Measurements from ENCODE around the gene TRIM66. TPM values are rescaled to one million over a fixed set of nuclear protein-coding genes. Genes with fewer than 3 reads are reported as not detected.

Gene TRIM66
- total RNA-seq, 4 donors from 2014 or later, result 2.2 to 5.4 (median 3.1) TPM

DNA sequence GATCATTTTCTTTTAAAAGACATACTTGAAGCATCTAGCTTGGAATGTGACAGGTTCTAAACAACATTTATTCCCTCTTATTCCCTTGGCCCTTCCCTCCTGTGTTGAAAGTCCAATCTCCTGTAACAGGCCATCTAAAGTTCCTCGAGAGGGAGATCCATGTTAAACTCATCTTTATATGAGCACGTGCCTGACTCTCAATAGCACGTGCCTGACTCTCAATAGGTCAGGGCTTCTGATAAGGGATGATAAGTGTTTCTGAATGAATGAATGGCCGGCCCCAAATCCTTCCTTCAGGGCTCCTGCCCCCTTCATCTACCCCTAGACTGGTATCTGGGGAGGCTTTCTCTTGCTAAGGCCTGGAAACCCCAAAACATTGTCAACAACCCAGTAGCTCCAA, 27.3 kb upstream of the TRIM66 start:
- intact Hi-C loops (cut with DNase I), result loop anchor here (5.0 kb wide), 2 partner anchors 63 to 98 kb away; no protein-coding TSS in a partner anchor
- H3K36me3 ChIP-seq, result peaks cover 5 to 65% (median 52%) of the 10 kb centered on the region in 4 donors
- no peaks in the 10 kb centered on the region for H3K9me3 ChIP-seq
- peak overlapping the region; percentile 90 to 97 (median 93) for H3K27ac ChIP-seq (replicated peaks in 1 of 4)
- DNase-seq (ENCODE audit: extremely low spot score), result no peak
- TF ChIP-seq POLR2A (IDR thresholded peaks at IDR 0.05; ENCODE audit: low read depth) (no peak), POLR2AphosphoS5 (IDR thresholded peaks at IDR 0.05) (no peak), EP300 (IDR thresholded peaks at IDR 0.05) (no peak)
- TF ChIP-seq, protein P1, sequence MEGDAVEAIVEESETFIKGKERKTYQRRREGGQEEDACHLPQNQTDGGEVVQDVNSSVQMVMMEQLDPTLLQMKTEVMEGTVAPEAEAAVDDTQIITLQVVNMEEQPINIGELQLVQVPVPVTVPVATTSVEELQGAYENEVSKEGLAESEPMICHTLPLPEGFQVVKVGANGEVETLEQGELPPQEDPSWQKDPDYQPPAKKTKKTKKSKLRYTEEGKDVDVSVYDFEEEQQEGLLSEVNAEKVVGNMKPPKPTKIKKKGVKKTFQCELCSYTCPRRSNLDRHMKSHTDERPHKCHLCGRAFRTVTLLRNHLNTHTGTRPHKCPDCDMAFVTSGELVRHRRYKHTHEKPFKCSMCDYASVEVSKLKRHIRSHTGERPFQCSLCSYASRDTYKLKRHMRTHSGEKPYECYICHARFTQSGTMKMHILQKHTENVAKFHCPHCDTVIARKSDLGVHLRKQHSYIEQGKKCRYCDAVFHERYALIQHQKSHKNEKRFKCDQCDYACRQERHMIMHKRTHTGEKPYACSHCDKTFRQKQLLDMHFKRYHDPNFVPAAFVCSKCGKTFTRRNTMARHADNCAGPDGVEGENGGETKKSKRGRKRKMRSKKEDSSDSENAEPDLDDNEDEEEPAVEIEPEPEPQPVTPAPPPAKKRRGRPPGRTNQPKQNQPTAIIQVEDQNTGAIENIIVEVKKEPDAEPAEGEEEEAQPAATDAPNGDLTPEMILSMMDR (IDR thresholded peaks at IDR 0.05), result no peak
- 75% methylated on average over 4 of the region's 4 CpGs for WGBS
- H3K4me3 ChIP-seq, result no peak overlapping the region
- peaks cover 52 to 97% (median 92%) of the 10 kb centered on the region in 4 donors for H3K4me1 ChIP-seq
- H3K27me3 ChIP-seq, result no peaks in the 10 kb centered on the region

DNA sequence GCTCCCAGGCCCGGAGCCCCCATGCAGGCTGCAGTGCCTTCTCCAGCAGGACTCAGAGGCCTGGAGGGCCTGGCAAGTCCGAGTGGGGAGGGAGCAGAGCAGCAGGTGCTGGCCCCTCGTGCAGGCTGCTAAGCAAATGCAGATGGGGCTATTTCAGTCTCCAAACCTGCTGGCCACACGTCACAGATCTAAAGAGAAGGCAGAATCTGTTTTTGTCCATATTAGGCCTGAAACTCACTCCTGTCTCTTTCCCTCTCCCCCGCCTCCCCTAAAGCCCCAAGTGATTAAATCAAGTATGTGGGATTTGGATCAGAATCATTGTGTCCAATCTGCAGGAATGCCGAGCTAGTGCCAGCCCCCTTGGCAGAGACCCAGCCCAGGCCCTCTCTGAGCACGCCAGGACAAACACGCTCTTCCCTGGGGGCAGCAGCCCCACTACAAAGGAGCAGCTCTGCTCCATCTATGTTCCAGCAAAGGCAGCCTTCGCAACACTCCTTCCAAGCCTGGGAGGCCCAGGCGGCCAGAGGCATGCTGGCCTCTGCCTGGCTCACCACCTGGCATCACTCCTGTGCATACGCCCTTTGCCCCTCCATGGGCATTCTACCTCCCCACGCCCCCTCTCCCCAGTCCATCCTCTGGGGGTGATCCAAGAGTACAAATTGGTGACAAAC, 26.7 kb upstream of the TRIM66 start:
- Histone ChIP-seq H3K27me3 (no peaks in the 10 kb centered on the region), H3K36me3 (peaks cover 1 to 65% (median 50%) of the 10 kb centered on the region in 4 donors), H3K4me1 (peaks cover 46 to 97% (median 92%) of the 10 kb centered on the region in 4 donors), H3K27ac (replicated peaks in 1 of 4) (peak overlapping the region; percentile 90 to 97 (median 93)), H3K9me3 (no peaks in the 10 kb centered on the region), H3K4me3 (peak overlapping the region in 3 of 4 donors; percentile 5 to 35 (median 30))
- DNase-seq (ENCODE audit: extremely low spot score), result peak; percentile 97
- 17% methylated on average over 12 of the region's 12 CpGs for WGBS
- TF ChIP-seq POLR2A (IDR thresholded peaks at IDR 0.05; ENCODE audit: low read depth), result no peak
- TF ChIP-seq, protein P1 (IDR thresholded peaks at IDR 0.05), result no peak
- peak; percentile 76 for TF ChIP-seq EP300 (IDR thresholded peaks at IDR 0.05)
- TF ChIP-seq POLR2AphosphoS5 (IDR thresholded peaks at IDR 0.05), result peak; percentile 92 to 99
- intact Hi-C loops (cut with DNase I), result loop anchor here (5.0 kb wide), 2 partner anchors 63 to 98 kb away; no protein-coding TSS in a partner anchor

DNA sequence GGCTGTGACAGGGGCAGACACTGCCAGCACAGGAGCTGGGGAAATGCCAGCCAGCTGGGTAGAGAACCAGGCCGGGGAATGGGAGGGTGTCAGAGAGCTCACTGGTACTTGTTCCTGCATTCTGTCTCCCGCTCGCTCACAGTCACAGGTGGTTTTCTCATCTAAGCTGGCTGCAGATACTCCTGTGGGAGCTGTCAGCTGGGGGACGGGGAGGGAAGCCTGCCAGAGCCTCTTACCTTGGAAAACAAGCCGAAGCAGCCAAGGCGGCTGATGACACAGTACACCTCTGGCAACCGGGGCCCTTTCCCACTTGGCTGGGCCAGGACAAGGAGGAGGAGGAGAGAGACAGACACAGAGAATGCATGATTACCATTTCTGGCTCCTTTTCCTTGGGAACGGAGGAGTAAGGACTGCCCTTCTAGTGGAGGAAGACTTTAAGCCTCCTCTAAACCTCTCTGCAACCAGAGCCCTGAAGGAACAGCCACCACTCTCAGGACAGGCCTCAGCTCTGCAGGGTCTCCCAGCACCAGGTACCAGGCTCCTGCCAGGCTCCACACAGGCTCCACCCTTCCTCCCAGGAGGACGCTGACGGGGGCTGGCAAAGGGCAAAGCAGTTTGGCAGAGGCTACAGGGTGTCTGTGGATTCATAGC, 25.2 kb upstream of the TRIM66 start:
- H3K36me3 ChIP-seq, result peaks cover 12 to 66% (median 56%) of the 10 kb centered on the region in 4 donors
- intact Hi-C loops (cut with DNase I), result loop anchor here (5.0 kb wide), 2 partner anchors 65 to 100 kb away; no protein-coding TSS in a partner anchor
- WGBS, result 41% methylated on average over 6 of the region's 10 CpGs
- peaks cover 42 to 96% (median 84%) of the 10 kb centered on the region in 4 donors for H3K4me1 ChIP-seq
- DNase-seq (ENCODE audit: extremely low spot score), result peak; percentile 96
- no peaks in the 10 kb centered on the region for H3K9me3 ChIP-seq
- H3K27ac ChIP-seq (replicated peaks in 1 of 4), result peak overlapping the region; percentile 90 to 97 (median 93)
- H3K27me3 ChIP-seq, result no peaks in the 10 kb centered on the region
- TF ChIP-seq POLR2AphosphoS5 (IDR thresholded peaks at IDR 0.05) (peak; percentile 84 to 88), POLR2A (IDR thresholded peaks at IDR 0.05; ENCODE audit: low read depth) (no peak), EP300 (IDR thresholded peaks at IDR 0.05) (no peak)
- TF ChIP-seq, protein P1 (IDR thresholded peaks at IDR 0.05), result no peak
- H3K4me3 ChIP-seq, result peak overlapping the region; percentile 17 to 35 (median 25)

DNA sequence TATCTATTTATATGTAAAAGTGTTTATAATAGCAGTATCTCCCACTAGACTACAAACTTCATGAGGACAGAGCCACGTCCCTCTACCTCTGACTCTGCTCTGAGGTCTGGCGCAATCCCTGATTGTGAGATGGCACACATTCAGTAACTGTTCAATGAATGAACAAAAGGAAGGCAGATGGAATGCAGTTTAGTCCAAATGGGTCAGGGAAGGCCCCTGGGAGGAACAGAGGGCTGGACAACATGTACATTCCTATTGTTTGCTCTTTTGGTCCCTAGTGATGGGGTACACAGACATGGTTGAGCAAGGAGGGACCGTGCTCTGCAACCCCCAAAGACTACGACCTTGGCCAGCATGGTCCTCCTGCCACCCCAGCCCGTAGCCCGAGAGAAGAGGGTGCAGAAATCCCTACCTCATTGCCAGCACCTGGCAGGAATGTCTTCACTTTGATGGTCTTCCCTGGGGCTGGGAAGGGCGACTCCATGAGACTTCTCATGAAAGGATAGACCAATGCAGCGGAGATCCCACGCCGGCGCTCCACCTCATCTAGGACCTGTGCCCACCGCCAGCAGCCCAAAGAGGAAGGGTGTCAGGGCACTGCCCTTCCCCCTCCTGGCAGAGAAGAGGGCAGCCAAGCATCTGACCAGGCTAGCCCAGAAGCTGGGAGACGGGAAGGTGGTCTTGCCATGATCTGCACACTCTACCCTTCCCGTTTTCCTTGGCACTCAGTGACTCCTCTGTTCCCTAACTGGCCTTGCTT, 24.4 kb upstream of the TRIM66 start:
- intact Hi-C loops (cut with DNase I), result loop anchor here (5.0 kb wide), 2 partner anchors 65 to 100 kb away; no protein-coding TSS in a partner anchor
- WGBS, result 83% methylated on average over 9 of the region's 14 CpGs
- H3K36me3 ChIP-seq, result peaks cover 16 to 66% (median 56%) of the 10 kb centered on the region in 4 donors
- peak overlapping the region; percentile 7 to 35 (median 16) for H3K4me3 ChIP-seq
- peak overlapping the region; percentile 90 to 97 (median 93) for H3K27ac ChIP-seq (replicated peaks in 1 of 4)
- H3K27me3 ChIP-seq, result no peaks in the 10 kb centered on the region
- DNase-seq (ENCODE audit: extremely low spot score), result no peak
- peaks cover 42 to 94% (median 79%) of the 10 kb centered on the region in 4 donors for H3K4me1 ChIP-seq
- TF ChIP-seq POLR2A (IDR thresholded peaks at IDR 0.05; ENCODE audit: low read depth) (no peak), EP300 (IDR thresholded peaks at IDR 0.05) (no peak), POLR2AphosphoS5 (IDR thresholded peaks at IDR 0.05) (no peak)
- TF ChIP-seq, protein P1 (IDR thresholded peaks at IDR 0.05), result no peak
- H3K9me3 ChIP-seq, result no peaks in the 10 kb centered on the region
